OCI-LY1 (cell line): Measurements from ENCODE around the gene LTA.

Experiments
- EZH2 ChIP-seq: fragments of 200-600 bp; sonication (generic), shearing (Covaris generic); IDR thresholded peaks from 2 replicates; pipeline ENCODE4 v1.8.0; 2017; ENCODE audit warnings: borderline replicate concordance, mixed run types, mild to moderate bottlenecking, antibody characterized with exemption, low read length, moderate library complexity, mixed read lengths
- TF ChIP-seq, protein P1 (sequence below): fragments of 200-600 bp; sonication (generic), shearing (Covaris generic); IDR thresholded peaks from 2 replicates; pipeline ENCODE4 v1.5.1; 2017; ENCODE audit warnings: mild to moderate bottlenecking, antibody characterized with exemption, low read length, moderate library complexity, mixed read lengths

- no peak for TF ChIP-seq EZH2
- TF ChIP-seq, protein P1, sequence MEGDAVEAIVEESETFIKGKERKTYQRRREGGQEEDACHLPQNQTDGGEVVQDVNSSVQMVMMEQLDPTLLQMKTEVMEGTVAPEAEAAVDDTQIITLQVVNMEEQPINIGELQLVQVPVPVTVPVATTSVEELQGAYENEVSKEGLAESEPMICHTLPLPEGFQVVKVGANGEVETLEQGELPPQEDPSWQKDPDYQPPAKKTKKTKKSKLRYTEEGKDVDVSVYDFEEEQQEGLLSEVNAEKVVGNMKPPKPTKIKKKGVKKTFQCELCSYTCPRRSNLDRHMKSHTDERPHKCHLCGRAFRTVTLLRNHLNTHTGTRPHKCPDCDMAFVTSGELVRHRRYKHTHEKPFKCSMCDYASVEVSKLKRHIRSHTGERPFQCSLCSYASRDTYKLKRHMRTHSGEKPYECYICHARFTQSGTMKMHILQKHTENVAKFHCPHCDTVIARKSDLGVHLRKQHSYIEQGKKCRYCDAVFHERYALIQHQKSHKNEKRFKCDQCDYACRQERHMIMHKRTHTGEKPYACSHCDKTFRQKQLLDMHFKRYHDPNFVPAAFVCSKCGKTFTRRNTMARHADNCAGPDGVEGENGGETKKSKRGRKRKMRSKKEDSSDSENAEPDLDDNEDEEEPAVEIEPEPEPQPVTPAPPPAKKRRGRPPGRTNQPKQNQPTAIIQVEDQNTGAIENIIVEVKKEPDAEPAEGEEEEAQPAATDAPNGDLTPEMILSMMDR, result no peak
Measured at GRCh38 chr6:31586008-31586407, 13.9 kb downstream of the LTA start, which contains the start of gene LST1.
